ENCODE data around the gene FES. TPM values are rescaled to one million over a fixed set of nuclear protein-coding genes. Genes with fewer than 3 reads are reported as not detected.
"Not testable (repeated sequence)": the region's sequence is repeated elsewhere in the genome, so short reads cannot be mapped to it uniquely, and the experiment has no call there.

Gene FES
- total RNA-seq, 1 donor from 2014 or later, result 168 TPM

GRCh38 chr15:90889313-90889730 is 5.0 kb downstream of the FES start:
- intact Hi-C loops (cut with micrococcal nuclease), result loop anchor here (5.0 kb wide), 1 partner anchor 407 kb away; no protein-coding TSS in a partner anchor

GRCh38 chr15:90889736-90890456 is 5.6 kb downstream of the FES start:
- intact Hi-C loops (cut with micrococcal nuclease), result loop anchor here (5.0 kb wide), 1 partner anchor 408 kb away; no protein-coding TSS in a partner anchor

- intact Hi-C loops (cut with micrococcal nuclease), result no loop called here
These were observed 6.5 kb downstream of the FES start for GRCh38 chr15:90890839-90891238.

GRCh38 chr15:90891346-90891949 is 7.1 kb downstream of the FES start:
- intact Hi-C loops (cut with micrococcal nuclease), result no loop called here

GRCh38 chr15:90892023-90892422 is 7.7 kb downstream of the FES start:
- intact Hi-C loops (cut with micrococcal nuclease), result no loop called here

GRCh38 chr15:90892498-90893174 is 8.3 kb downstream of the FES start:
- intact Hi-C loops (cut with micrococcal nuclease), result no loop called here

- intact Hi-C loops (cut with micrococcal nuclease), result no loop called here
These were observed 9.1 kb downstream of the FES start for GRCh38 chr15:90893175-90894090.

GRCh38 chr15:90895571-90896117 is 11.3 kb downstream of the FES start:
- intact Hi-C loops (cut with micrococcal nuclease), result no loop called here

- intact Hi-C loops (cut with micrococcal nuclease), result not testable (repeated sequence)
These were observed 12.9 kb downstream of the FES start for GRCh38 chr15:90897131-90897655.

- intact Hi-C loops (cut with micrococcal nuclease), result loop anchor here (1.0 to 10.0 kb wide), 5 partner anchors 23 to 367 kb away; partner anchors contain the start of gene BLM
These were observed 17.1 kb downstream of the FES start for GRCh38 chr15:90901175-90902039.

- intact Hi-C loops (cut with micrococcal nuclease), result loop anchor here (1.0 to 10.0 kb wide), 5 partner anchors 22 to 367 kb away; partner anchors contain the start of gene BLM
These were observed 17.9 kb downstream of the FES start for GRCh38 chr15:90902040-90902839.

GRCh38 chr15:90902840-90903732 is 18.8 kb downstream of the FES start, which contains the start of gene MAN2A2:
Gene MAN2A2, plus strand, starts transcription at chr15:90903302. Its CDS starts 906 bp downstream, at chr15:90904208.
- intact Hi-C loops (cut with micrococcal nuclease), result loop anchor here (1.0 to 10.0 kb wide), 7 partner anchors 21 to 368 kb away; partner anchors contain the start of genes BLM and RCCD1

- intact Hi-C loops (cut with micrococcal nuclease), result loop anchor here (1.0 to 10.0 kb wide), 4 partner anchors 30 to 369 kb away; partner anchors contain the start of gene RCCD1
These were observed 19.6 kb downstream of the FES start for GRCh38 chr15:90903733-90904536.

- intact Hi-C loops (cut with micrococcal nuclease), result loop anchor here (10.0 kb wide), 1 partner anchor 370 kb away; no protein-coding TSS in a partner anchor
These were observed 20.4 kb downstream of the FES start for GRCh38 chr15:90904746-90905145.

- intact Hi-C loops (cut with micrococcal nuclease), result loop anchor here (10.0 kb wide), 1 partner anchor 371 kb away; no protein-coding TSS in a partner anchor
These were observed 21.2 kb downstream of the FES start for GRCh38 chr15:90905306-90906180.
